HCT116 (cell line): Measurements from ENCODE around the gene VASH2.

Experiments
- CTCF ChIP-seq, 3 experiments: fragments of 200-600 bp in 1 of 3; sonication (generic) in 1 of 3; IDR thresholded peaks in 2 of 3; conservative IDR thresholded peaks in 1 of 3; 2 replicates each; pipeline ENCODE4 v1.5.1; 2012 to 2017; ENCODE audit warnings: low read depth in 2 of 3, low read length in 2 of 3, antibody characterized with exemption in 1 of 3, borderline replicate concordance in 1 of 3, control low read depth in 1 of 3, mild to moderate bottlenecking in 1 of 3, mixed read lengths in 1 of 3, mixed run types in 1 of 3, moderate library complexity in 1 of 3; ENCODE audit not compliant: insufficient read depth in 1 of 3
- MAX ChIP-seq: IDR thresholded peaks from 2 replicates; pipeline ENCODE4 v1.6.1; 2012
- POLR2A ChIP-seq: IDR thresholded peaks from 2 replicates; pipeline ENCODE4 v1.7.0; 2011; ENCODE audit warnings: borderline replicate concordance; ENCODE audit not compliant: insufficient read depth, insufficient read length; ENCODE audit errors: extremely low read depth

- TF ChIP-seq CTCF (IDR thresholded peaks at IDR 0.05 in 2 of 3, conservative IDR thresholded peaks at IDR 0.05 in 1 of 3; ENCODE audit: borderline replicate concordance in 1 of 3, insufficient read depth in 1 of 3, low read depth in 2 of 3, low read length in 2 of 3), result no peak
- TF ChIP-seq POLR2A, result no peak
- TF ChIP-seq MAX, result no peak
Measured at GRCh38 chr1:212916481-212917133, 33.7 kb upstream of the VASH2 start.
